ENCODE measurements around the gene BMP15. TPM values are rescaled to one million over a fixed set of nuclear protein-coding genes. Genes with fewer than 3 reads are reported as not detected.

Gene BMP15
- total RNA-seq = not detected in 3 replicates
- long read RNA-seq = 0 reads

DNA sequence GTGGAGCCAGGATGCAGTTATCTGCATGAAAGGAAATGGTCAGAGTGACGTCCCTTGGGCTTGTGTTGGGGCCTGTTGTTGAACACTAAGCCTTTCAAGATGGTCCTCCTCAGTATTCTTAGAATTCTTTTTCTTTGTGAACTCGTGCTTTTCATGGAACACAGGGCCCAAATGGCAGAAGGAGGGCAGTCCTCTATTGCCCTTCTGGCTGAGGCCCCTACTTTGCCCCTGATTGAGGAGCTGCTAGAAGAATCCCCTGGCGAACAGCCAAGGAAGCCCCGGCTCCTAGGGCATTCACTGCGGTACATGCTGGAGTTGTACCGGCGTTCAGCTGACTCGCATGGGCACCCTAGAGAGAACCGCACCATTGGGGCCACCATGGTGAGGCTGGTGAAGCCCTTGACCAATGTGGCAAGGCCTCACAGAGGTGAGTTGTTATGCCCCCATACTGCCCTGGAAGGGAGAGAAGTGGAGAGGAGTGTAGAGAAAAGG lies at the start of gene BMP15:
BMP15 (plus strand) TSS at position 51 of the 492 bp plus-strand sequence; CDS start at position 100, 49 bp downstream.
- peaks cover 3% of the 10 kb centered on the region for H3K27me3 Mint-ChIP-seq (ENCODE audit: low read depth)
- no peaks in the 10 kb centered on the region for H3K4me1 Mint-ChIP-seq (ENCODE audit: low read depth)
- H3K4me3 Mint-ChIP-seq (ENCODE audit: unreplicated experiment) = no peak within 1 kb of the TSS
- no peak for TF ChIP-seq CTCF (IDR thresholded peaks at IDR 0.05)
- H3K27ac Mint-ChIP-seq (ENCODE audit: unreplicated experiment) = no peak within 1 kb of the TSS
- no peaks in the 10 kb centered on the region for H3K36me3 Mint-ChIP-seq (ENCODE audit: low read depth)
- peaks cover 3% of the 10 kb centered on the region for H3K9me3 Mint-ChIP-seq (ENCODE audit: low read depth)
- DNase-seq (ENCODE audit: low spot score) = no peak

DNA sequence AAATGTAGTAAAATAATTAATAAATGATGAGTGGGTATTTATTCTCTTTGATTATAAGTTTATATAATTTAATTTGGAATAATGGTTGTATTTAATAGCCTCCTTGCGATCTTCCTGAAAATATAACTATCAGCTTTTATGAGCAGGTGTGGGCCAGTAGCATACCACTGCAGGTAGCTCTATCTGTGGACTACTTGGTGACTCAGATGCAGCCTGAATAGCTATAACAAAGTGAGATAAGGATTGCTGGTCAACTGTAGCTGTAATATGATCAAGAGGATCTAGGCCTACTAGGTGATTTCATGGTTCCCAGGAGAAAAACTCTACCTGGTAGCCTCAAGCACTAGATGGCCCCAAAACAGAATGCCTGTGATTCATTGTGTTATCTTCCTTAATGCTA lies 47.1 kb upstream of the BMP15 start:
- no peak for DNase-seq (ENCODE audit: low spot score)
- H3K27me3 Mint-ChIP-seq (ENCODE audit: low read depth) = no peaks in the 10 kb centered on the region
- H3K4me3 Mint-ChIP-seq (ENCODE audit: unreplicated experiment) = no peak overlapping the region
- H3K4me1 Mint-ChIP-seq (ENCODE audit: low read depth) = peaks cover 3% of the 10 kb centered on the region
- no peaks in the 10 kb centered on the region for H3K36me3 Mint-ChIP-seq (ENCODE audit: low read depth)
- H3K9me3 Mint-ChIP-seq (ENCODE audit: low read depth) = peaks cover 10% of the 10 kb centered on the region
- no peak overlapping the region for H3K27ac Mint-ChIP-seq (ENCODE audit: unreplicated experiment)
- no peak for TF ChIP-seq CTCF (IDR thresholded peaks at IDR 0.05)

GRCh38 chrX:50865311-50865710 lies 45.2 kb upstream of the BMP15 start:
- Mint-ChIP-seq H3K36me3 (ENCODE audit: low read depth) (no peaks in the 10 kb centered on the region), H3K27me3 (ENCODE audit: low read depth) (peaks cover 3% of the 10 kb centered on the region), H3K27ac (ENCODE audit: unreplicated experiment) (no peak overlapping the region), H3K4me1 (ENCODE audit: low read depth) (peaks cover 3% of the 10 kb centered on the region), H3K9me3 (ENCODE audit: low read depth) (peaks cover 6% of the 10 kb centered on the region), H3K4me3 (ENCODE audit: unreplicated experiment) (no peak overlapping the region)
- DNase-seq (ENCODE audit: low spot score) = no peak
- no peak for TF ChIP-seq CTCF (IDR thresholded peaks at IDR 0.05)

DNA sequence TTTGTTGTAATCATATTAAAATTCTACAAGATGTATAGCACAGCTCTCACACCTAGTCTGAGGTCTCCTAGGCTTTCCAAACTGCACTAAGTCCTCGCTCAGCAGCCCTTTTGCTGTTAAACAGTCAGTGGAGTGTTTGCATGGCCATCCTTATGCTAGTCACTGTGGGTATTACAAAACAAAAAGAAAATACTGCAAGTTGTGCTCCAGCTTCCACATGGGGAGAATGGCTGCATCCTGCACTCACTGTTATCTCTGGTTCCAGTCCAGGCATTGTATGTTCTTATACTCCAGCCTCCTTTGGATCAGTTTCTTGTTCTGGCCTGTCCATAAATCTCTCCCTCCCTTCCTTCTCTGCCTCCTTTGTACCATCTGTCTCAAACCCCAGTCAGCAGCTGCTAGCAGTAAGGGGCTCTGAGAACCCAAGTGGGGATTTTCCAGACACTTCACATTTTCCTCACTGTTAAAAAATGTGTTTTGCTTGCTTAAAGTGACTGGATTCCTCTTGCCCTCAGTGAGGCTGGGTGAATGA lies 38.5 kb upstream of the BMP15 start:
- Mint-ChIP-seq H3K27ac (ENCODE audit: unreplicated experiment) (no peak overlapping the region), H3K4me1 (ENCODE audit: low read depth) (no peaks in the 10 kb centered on the region), H3K27me3 (ENCODE audit: low read depth) (peaks cover 8% of the 10 kb centered on the region), H3K4me3 (ENCODE audit: unreplicated experiment) (no peak overlapping the region), H3K9me3 (ENCODE audit: low read depth) (peaks cover 4% of the 10 kb centered on the region), H3K36me3 (ENCODE audit: low read depth) (no peaks in the 10 kb centered on the region)
- TF ChIP-seq CTCF (IDR thresholded peaks at IDR 0.05) = no peak
- no peak for DNase-seq (ENCODE audit: low spot score)

DNA sequence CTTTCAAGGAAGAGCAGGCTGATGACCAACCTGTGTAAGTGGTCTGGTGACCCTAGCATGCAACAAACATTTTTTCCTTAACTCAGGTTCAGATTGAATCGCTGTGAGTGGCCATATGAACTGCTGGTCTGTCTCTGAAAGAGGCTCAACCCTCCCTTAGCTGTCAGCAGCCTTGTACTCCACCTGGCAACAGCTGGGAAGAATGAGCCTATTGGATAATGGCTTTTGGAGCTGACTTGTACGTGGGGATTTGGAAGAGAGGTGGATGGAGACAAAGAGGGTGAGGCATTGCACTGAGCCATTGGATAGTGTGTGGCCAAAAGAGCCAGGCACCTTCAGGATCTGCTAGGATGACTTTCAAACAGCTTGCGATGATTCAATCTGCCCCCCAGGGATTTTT lies 35.7 kb upstream of the BMP15 start:
- no peaks in the 10 kb centered on the region for H3K4me1 Mint-ChIP-seq (ENCODE audit: low read depth)
- H3K27ac Mint-ChIP-seq (ENCODE audit: unreplicated experiment) = no peak overlapping the region
- H3K9me3 Mint-ChIP-seq (ENCODE audit: low read depth) = peaks cover 4% of the 10 kb centered on the region
- H3K4me3 Mint-ChIP-seq (ENCODE audit: unreplicated experiment) = no peak overlapping the region
- H3K27me3 Mint-ChIP-seq (ENCODE audit: low read depth) = peaks cover 6% of the 10 kb centered on the region
- H3K36me3 Mint-ChIP-seq (ENCODE audit: low read depth) = no peaks in the 10 kb centered on the region
- no peak for TF ChIP-seq CTCF (IDR thresholded peaks at IDR 0.05)
- DNase-seq (ENCODE audit: low spot score) = no peak
